ENCODE results near the gene MTHFR.

The MTHFR gene

GRCh38 chr1:11796036-11796828 is 9.5 kb downstream of the MTHFR start:
- Histone ChIP-seq H3K4me1 (ENCODE audit: control insufficient read depth, insufficient read depth, low read length) (no peaks in the 10 kb centered on the region), H3K27ac (ENCODE audit: extremely low read depth, low read depth, low read length) (no peak overlapping the region), H3K4me3 (ENCODE audit: low read depth, low read length) (no peak overlapping the region), H3K9me3 (ENCODE audit: control insufficient read depth, insufficient read depth, low read depth, low read length) (no peaks in the 10 kb centered on the region), H3K36me3 (ENCODE audit: control insufficient read depth in 2 of 2, insufficient read depth in 1 of 2, low read length in 2 of 2) (peaks cover 0 to 78% of the 10 kb centered on the region in 2 experiments; a peak in 1 of 3 replicates)
- POLR2A ChIA-PET, result no interaction called here
- CTCF ChIA-PET, result interaction anchor here (0.7 to 2.3 kb wide), 2 partner anchors 11 to 76 kb away, joined by 4 to 10 read pairs; no protein-coding TSS in a partner anchor
- TF ChIP-seq ZBTB8A (tag by site-specific recombination; IDR thresholded peaks at IDR 0.05) (no peak), ZXDB (tag by site-specific recombination; IDR thresholded peaks at IDR 0.05) (no peak), ZNF16 (tag by site-specific recombination; IDR thresholded peaks at IDR 0.05; ENCODE audit: low read depth) (no peak), EGR2 (tag by site-specific recombination; IDR thresholded peaks at IDR 0.05; ENCODE audit: low read depth) (peak; percentile 64), PBX3 (CRISPR knock-in tag; IDR thresholded peaks at IDR 0.05) (no peak), ZNF112 (tag by site-specific recombination; IDR thresholded peaks at IDR 0.05) (no peak), ZBTB17 (tag by site-specific recombination; IDR thresholded peaks at IDR 0.05) (0 out of 2 replicates have a peak, but pooled peaks have one; percentile 21), HOXA7 (CRISPR knock-in tag; IDR thresholded peaks at IDR 0.05; ENCODE audit: borderline replicate concordance) (no peak), ZFHX2 (tag by site-specific recombination; conservative IDR thresholded peaks at IDR 0.05) (peak; percentile 82), OVOL3 (tag by site-specific recombination; IDR thresholded peaks at IDR 0.05) (no peak), MYNN (tag by site-specific recombination; IDR thresholded peaks at IDR 0.05; ENCODE audit: borderline replicate concordance) (no peak), ZSCAN5A (tag by site-specific recombination; IDR thresholded peaks at IDR 0.05) (no peak)

GRCh38 chr1:11795238-11795890 is 10.4 kb downstream of the MTHFR start:
- Histone ChIP-seq H3K4me3 (ENCODE audit: low read depth, low read length) (no peak overlapping the region), H3K9me3 (ENCODE audit: control insufficient read depth, insufficient read depth, low read depth, low read length) (no peaks in the 10 kb centered on the region), H3K4me1 (ENCODE audit: control insufficient read depth, insufficient read depth, low read length) (no peaks in the 10 kb centered on the region), H3K27ac (ENCODE audit: extremely low read depth, low read depth, low read length) (no peak overlapping the region), H3K36me3 (ENCODE audit: control insufficient read depth in 2 of 2, insufficient read depth in 1 of 2, low read length in 2 of 2) (peaks cover 0 to 75% of the 10 kb centered on the region in 2 experiments; a peak in 1 of 3 replicates)
- CTCF ChIA-PET, result interaction anchor here (0.6 kb wide), 1 partner anchor 11 kb away, joined by 3 read pairs; no protein-coding TSS in a partner anchor
- POLR2A ChIA-PET, result no interaction called here
- TF ChIP-seq ZNF654 (tag by site-specific recombination; IDR thresholded peaks at IDR 0.05; ENCODE audit: low read depth), result no peak
- no peak for TF ChIP-seq ZBTB1 (tag by site-specific recombination; IDR thresholded peaks at IDR 0.05)
- TF ChIP-seq BCL6B (tag by site-specific recombination; IDR thresholded peaks at IDR 0.05), result no peak
- TF ChIP-seq PRDM2 (tag by site-specific recombination; IDR thresholded peaks at IDR 0.05; ENCODE audit: borderline replicate concordance), result no peak
- no peak for TF ChIP-seq ZNF404 (tag by site-specific recombination; IDR thresholded peaks at IDR 0.05)
- no peak for TF ChIP-seq ZNF747 (tag by site-specific recombination; IDR thresholded peaks at IDR 0.05)
- TF ChIP-seq ZNF776 (tag by site-specific recombination; IDR thresholded peaks at IDR 0.05; ENCODE audit: borderline replicate concordance), result no peak
- no peak for TF ChIP-seq ZNF324 (tag by site-specific recombination; IDR thresholded peaks at IDR 0.05)
- no peak for TF ChIP-seq TRIM28 (IDR thresholded peaks at IDR 0.05; ENCODE audit: borderline replicate concordance, low read length)
- TF ChIP-seq ZNF76 (tag by site-specific recombination; IDR thresholded peaks at IDR 0.05; ENCODE audit: borderline replicate concordance, low read depth), result no peak

Data from HEK293 (cell line).